Testis (tissue), 2 donors: ENCODE results near the gene ZSCAN10.

Experiments used
- CTCF ChIP-seq, 3 experiments: fragments of 450-650 bp in 2 of 3; fragments of 200-600 bp in 1 of 3; sonication (generic) in 1 of 3; IDR thresholded peaks; one replicate each; pipeline ENCODE4 v1.5.1; 2016 to 2019; ENCODE audit warnings: antibody characterized with exemption in 3 of 3, mild to moderate bottlenecking in 2 of 3, moderate library complexity in 1 of 3
- POLR2A ChIP-seq: fragments of 450-650 bp; IDR thresholded peaks from one replicate; pipeline ENCODE4 v1.6.1; 2017; ENCODE audit warnings: antibody characterized with exemption, mild to moderate bottlenecking, moderate library complexity

- TF ChIP-seq CTCF (IDR thresholded peaks at IDR 0.05), result no peak
- TF ChIP-seq POLR2A, result no peak
Observed at GRCh38 chr16:3068487-3068886, 30.6 kb downstream of the ZSCAN10 start.
